HG02610 (cell line): ENCODE results near the gene RSPH1.
"Not testable (repeated sequence)": the region's sequence is repeated elsewhere in the genome, so short reads cannot be mapped to it uniquely, and the experiment has no call there.

Source experiments
- ATAC-seq: cut with Tn5 transposase; IDR thresholded peaks from one replicate; pipeline ENCODE4 v1.9.1; 2021; ENCODE audit warnings: mild to moderate bottlenecking, moderate library complexity; ENCODE audit not compliant: unreplicated experiment

RSPH1 gene

DNA sequence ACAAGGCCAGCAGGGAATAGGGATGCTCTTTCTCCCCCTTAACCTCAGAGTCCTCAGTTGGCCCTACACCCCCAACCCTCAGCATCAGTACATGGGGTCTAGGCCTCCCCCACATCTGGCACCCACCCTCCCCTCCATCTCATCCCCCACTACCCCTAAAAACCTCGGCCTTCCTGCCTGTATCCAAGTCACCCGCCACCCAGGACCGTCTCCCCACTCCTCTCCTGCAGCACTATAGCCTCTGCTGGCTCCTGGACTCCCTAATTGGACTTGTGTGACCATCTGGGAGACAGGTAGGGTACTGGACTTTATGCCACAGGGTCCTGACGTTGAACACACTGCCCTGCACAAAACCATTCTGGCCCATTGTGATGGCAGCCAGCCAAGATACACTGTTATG, 6.0 kb downstream of the RSPH1 start:
- no peak for ATAC-seq

DNA sequence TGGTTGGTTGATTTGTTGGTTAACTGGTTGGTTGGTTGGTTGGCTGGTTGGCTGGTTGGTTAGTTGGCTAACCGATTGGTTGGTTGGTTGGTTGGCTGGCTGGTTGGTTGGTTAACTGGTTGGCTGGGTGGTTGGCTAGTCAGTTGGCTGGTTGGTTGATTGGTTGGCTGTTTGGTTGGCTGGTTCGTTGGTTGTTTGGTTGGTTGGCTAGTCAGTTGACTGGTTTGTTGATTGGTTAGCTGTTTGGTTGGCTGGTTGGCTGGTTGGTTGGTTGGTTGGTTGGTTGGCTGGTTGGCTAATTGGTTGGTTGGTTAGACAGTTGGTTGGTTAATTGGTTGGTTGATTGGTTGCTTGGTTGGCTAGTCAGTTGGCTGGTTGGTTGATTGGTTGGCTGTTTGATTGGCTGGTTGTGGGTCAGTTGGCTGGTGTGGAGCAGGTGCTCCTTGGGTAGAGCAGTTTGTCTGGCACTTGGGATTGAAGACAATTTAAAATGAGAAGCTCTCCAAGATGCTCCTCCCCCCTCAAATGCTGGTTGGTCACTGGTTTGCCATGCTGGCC, 6.9 kb downstream of the RSPH1 start:
- ATAC-seq = no peak

DNA sequence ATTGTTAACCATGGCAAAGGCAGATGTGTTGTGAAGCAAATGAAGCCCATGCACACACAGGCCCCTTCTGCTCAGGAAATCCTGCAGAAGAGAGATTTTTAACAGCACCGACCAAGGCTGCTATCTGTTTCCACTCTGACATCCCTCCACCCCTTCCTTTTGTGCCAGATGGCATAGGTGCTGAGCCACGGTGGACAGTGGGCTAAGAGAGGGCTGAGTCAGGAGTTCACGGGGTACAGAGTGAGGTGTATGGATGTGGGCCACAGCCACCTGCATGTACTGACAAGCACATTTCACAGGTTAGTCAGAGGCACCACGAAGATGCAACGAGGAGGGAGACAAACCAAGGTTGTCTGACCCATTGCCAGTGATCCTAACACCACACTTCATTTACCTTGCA, 9.5 kb downstream of the RSPH1 start:
- ATAC-seq = no peak

DNA sequence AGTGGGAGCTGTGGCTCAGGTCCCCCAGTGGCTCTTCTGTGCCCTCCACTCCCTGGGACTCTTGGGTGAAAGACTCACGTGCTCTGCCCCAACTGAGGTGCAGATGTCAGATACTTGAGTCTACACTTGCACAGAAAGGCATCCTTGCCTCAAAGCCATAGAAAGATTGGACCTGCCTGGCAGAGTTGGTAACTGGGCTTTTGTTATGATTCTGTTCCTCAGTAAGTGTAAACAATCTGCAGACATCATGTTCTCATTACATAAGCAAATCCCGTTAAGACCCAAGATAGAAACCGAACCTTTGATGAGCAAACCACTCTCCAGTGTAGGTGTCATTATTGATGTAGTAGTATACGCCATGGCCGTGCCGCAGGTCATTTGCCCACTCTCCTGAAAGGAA, 10.0 kb downstream of the RSPH1 start:
- ATAC-seq = no peak

DNA sequence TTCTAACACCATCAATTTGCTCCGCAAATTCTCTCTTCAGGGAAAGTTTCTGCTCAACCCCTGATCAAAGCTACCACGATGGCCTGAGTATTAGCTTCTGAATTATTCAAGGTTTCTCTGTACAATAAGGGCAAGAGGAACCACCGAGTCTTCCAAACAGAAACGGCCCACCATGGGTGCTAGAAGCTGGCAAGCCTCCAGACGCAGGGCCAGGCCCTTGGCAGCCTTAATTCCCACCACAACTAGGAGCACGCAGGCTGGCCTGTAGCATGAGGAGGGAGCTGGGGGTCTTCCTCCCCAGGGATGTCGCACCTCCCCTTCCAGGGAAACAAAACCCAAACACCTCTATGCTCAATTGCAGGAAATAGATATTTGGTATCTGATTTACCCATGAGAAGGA, 11.1 kb downstream of the RSPH1 start:
- no peak for ATAC-seq

DNA sequence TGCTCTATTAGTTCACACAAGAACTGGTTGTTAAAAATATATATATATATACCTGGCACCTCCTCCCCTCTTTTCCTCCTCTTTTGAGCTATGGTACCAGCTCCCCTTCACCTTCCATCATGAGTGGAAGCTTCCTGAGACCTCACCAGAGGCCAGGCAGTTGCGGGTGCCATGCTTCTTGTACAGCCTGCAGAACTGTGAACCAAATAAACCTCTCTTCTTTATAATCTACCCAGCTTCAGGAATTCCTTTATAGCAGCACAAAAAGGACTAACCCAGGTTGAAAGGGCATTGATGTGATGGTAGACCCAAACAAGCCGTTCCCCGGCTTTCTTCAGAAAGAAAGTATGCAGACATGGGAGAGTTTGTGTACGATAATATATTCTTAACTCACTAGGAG, 14.9 kb downstream of the RSPH1 start:
- ATAC-seq = no peak

DNA sequence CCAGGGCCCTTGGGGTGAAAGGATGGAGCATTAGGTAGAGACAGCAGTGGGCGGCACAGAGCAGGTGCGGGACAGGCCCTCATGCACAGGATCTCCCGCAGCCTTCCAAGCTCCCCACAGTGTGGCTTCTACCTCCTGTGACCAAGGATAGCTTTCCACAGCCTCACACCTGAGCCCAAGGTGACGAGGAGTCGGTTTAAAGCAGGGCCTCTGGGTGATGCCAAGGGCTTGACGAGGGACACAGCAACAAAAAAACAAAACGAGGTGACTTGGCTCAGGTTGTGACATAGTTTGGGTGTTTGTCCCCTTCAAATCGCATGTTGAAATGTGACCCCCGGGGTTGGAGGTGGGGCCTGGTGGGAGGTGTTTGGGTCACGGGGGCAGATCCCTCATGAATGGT, 15.3 kb downstream of the RSPH1 start:
- ATAC-seq = no peak

DNA sequence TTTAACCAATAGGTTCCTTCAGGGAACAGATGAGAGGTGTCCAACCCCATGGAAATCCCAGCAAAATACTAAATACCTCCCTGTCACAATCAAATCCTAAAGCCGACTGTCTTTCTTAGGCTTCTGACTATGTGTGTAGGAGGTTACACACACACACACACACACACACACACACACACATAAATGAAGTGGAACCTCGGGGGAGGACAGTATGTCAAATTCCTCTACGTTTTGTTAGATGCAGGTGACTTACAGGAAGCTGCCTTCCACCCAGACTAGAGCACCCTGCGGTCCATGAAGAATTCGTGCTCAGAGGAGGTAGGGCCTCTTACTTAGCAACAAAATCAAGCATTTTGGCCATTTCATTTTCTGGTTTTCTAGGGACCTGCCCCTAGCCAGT, 16.4 kb downstream of the RSPH1 start:
- no peak for ATAC-seq

DNA sequence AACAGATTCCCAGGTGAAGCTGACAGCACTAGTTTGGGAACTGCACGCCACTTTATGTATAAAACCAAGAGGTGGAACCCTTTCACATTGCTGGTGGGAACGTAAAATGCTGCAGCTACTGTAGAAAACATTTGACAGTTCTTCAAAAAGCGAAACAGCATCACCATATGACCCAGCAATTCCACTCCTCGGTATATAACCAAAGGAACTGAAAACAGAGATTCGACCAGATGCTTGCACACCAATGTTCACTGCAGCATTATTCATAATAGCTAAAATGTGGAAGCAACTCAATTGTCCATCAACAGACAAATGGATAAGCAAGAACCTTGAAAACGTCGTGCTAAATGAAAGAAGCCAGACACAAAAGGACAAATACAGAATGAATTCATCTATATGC, 17.5 kb downstream of the RSPH1 start:
- peak; percentile 33 for ATAC-seq

DNA sequence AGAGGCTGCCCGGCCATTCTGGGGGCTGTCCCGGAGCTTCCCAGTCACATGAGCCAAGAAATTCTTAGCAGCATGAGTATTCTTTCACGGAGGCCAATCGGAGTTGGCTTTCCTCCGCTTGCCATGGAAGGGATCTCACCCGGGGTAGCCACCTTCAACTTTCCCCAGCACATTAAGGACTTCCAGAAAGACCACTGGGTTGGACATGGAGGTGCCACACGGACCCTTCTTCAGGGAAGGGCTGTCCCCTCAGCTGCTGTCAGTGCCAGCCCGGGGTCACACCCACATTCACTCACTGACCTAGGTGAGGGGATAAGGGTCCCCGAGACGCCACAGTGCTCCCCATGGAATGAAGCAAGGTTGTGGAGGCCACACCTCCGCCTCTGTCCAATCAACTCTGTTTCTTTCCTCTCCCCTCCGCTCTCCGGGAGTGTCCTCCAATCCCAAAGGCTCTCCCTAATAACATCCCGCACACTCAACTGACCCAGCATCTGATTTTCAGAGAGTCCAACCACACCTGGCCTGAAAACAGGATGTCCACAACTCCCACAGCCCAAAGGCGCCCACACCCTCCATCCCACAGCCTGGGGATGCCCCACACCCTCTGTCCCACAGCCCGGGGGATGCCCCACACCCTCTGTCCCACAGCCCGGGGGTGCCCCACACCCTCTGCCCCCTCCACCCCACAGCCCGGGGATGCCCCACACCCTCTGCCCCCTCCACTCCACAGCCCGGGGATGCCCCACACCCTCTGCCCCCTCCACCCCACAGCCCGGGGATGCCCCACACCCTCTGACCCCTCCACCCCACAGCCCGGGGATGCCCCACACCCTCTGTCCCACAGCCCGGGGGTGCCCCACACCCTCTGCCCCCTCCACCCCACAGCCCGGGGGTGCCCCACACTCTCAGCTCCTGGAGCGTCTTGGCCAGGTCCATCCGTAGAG, 19.4 kb downstream of the RSPH1 start:
- no peak for ATAC-seq

DNA sequence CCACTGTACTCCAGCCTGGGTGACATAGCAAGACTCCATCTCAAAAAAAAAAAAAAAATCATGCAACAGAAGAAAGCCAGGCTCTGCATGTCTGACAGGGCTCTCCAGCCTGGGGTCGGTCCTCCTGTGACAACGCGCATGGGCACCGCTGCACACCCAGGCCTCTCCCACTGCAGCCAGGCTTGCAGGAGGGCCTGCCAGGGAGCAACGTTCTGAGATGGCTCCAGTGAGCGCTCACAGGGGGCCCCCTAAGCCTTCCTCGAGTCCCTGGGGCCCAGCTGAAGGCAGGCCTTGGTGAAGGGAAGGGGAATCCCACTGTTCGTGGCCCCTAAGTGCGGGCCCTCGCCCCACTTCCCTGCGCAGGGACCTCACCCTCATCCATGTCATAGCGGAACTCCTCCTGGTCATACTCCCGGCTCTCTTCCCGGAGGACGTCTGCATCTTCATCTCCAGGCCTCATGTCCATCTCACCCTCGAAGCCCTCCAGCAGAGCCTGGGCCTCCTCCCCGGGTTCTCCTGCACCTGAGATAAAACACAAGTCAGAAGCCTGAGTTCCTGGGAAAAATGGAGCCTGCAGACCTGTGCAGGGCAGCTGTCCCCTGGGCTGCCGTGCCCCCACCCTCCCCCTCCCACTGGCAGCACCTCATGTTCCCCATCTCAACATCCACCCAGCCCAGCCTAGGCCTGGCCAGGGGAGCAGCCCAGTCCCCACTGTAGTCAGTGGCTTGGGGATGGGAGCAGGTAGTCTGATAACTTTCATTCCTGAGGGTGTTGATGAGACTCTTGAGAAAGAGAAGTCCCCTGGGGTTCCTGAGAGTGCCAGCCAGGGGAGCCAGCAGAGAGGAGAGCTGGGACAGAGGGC, 20.3 kb downstream of the RSPH1 start:
- no peak for ATAC-seq

DNA sequence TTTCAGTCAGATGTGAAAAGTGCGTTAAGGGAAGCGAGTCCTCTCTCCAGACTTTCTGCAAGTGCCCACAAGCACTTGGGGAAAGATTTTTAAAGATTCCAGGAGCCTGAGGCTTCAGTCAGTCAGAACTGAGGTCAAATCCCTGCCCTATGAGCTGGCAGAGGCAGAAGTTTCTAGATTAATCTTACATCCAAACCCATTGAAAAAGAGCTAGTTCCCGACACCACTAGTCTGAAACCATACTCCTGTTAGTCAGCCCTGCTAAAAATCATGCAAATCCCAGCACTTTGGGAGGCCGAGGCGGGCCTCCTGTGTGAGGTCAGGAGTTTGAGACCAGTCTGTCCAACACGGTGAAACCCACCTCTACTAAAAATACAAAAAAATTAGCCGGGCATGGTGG, 21.0 kb downstream of the RSPH1 start:
- ATAC-seq = no peak

DNA sequence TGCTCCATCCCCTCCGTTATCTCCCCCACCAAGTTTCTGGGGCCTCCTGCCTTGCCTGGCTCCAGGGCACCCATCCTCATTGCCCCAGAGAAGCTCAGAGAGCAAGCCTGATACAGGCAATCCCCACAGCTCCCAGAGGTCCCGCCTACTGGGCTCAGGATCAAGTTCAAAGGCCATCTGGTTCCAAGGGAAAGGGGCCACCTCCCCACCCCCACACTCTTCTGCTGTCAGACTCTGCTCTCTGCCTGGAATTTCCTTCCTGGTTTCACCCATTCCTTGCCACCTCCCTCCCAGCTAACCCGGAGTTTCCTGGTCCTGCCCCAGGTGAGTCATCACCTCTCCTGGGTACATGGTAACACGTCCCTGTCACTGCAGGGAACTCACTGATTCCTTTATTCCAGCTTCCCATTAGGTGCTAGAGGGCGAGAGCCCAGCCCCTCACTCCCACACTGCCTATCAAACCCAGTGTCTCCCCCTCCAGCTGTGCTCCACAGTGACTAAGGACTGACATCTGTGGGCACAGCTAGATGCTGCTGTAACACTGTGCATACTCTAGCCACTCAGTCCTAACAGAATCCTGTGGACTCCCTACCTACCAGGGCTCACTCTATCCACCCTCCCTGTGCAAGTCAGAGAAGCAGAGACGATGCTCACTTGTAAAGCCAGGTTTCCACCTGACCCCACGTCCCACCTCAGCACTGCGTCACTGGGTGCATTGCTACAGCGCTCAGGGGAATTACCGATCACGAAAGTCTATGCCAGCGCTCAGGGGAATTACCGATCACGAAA, 21.8 kb downstream of the RSPH1 start:
- peak; percentile 50 for ATAC-seq

DNA sequence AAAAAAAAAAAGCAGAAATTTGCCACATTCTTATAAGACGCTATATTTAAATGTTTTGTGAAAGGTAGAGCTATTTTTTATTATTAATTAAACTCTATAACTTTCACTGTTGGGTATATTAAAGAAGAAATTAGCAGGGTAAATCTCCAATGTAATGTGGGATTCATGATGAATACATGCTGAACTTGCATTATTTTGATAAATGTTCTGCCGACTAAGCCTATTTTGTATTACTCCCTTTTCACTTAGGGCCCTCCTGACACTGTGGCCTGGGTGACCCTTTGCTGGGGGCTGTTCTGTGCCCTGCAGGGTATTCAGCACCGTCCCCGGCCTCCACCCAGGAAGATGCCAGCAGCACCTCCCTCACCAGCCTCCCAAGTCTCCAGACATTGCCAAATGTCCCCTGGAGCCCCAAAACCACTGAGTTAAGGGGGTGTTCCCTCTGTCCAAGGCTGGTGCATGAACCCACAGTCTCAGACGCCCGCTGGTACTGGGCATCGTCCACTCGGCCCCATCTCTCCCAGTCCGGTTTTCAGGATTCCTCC, 22.5 kb downstream of the RSPH1 start:
- ATAC-seq = no peak

DNA sequence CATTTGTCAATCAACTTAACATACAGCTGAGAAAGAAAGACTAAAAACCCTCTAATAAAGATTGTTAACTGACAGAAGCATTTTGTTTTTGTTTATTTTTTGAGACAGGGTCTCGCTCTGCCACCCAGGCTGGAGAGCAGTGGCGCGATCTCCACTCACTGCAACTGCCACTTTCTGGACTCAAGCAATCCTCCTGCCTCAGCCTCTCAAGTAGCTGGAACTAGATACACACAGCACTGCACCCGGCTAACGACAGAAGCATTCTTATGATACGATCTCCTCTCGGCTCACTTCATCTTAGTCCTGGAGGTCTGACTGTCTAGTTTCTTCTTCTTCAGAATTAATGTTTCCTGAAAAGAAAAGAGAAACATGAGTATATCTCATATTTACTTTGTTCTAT, 23.5 kb downstream of the RSPH1 start:
- ATAC-seq = no peak

DNA sequence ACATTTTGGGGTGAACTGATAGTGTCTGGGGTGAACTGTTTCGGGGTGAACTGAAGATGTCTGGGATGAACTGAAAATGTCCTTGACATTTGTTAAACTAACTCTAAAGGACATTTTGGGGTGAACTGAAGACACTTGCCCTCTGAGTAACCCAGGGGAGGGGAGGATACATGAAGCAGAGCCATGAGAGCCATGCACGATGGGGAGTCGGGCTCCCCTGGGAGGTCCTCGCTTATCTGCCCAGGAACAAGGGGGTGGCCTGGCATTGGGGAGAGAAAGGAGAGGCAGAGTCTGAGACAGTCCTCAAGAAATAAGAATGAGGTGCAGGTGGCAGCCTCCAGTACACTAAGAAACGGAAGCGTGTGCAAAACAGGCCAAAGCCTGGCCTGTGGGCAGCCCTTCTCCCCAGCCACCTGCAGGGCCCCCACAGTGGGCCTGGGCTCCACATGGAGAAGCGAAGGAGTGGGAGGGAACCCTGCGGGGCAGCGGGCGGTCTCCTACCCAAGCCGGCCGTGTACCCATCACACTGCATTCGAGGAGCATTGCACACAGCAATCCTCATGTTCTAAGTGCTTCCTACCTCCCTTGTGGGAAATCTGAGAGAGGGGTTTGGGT, 24.2 kb downstream of the RSPH1 start:
- ATAC-seq = no peak

DNA sequence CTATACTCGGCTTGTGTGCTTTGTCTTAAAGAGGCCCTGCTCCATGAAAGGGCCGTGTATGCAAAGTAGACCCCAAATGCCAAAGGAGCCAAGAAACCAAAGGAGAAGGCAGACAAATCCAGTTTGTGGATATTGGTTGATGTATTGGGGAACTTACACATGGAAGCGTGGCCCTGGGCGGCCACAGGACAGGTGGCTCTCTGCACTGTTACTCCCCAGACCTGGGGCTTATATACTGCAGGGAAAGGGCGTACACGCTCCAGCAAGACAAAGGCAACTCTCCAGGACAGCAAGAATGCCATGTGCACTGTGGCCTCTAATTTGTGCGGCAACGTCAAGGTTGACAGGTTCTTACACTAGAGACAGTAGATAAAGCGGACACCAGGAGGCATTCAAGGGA, 24.8 kb downstream of the RSPH1 start:
- ATAC-seq = no peak

DNA sequence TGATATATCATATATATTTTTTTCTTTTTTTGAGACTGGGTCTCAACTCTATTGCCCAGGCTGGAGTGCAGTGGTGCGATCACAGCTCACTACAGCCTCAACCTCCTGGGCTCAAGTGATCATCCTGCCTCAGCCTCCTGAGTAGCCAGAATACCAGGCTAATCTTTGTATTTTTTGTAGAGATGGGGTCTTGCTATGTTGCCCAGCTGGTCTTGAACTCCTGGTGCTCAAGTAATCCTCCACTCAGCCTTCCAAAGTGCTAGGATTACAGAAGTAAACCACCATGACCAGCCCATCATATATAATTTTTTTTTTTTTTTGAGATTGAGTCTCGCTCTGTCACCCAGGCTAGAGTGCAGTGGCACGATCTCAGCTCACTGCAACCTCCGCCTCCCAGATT, 26.3 kb downstream of the RSPH1 start:
- not testable (repeated sequence) for ATAC-seq

DNA sequence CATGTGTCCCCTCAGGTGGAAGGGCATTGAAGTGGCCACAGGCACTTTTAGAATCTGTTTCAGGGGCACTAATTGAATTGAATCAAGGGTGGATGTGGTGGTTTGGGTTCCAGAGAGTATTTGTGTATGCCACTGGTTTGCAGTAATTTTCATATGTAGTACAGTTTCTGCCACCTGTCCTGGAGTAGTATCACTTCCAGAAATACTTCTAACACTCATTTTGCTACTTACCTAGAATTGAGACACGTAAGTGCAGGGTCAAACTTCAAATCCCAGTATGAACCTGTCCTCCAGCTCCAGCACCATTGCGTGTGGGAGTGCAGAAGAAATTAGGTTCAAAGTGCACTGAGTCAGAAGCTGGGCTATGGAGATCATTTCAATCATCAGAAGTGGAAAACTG, 26.8 kb downstream of the RSPH1 start:
- ATAC-seq = peak; percentile 39

DNA sequence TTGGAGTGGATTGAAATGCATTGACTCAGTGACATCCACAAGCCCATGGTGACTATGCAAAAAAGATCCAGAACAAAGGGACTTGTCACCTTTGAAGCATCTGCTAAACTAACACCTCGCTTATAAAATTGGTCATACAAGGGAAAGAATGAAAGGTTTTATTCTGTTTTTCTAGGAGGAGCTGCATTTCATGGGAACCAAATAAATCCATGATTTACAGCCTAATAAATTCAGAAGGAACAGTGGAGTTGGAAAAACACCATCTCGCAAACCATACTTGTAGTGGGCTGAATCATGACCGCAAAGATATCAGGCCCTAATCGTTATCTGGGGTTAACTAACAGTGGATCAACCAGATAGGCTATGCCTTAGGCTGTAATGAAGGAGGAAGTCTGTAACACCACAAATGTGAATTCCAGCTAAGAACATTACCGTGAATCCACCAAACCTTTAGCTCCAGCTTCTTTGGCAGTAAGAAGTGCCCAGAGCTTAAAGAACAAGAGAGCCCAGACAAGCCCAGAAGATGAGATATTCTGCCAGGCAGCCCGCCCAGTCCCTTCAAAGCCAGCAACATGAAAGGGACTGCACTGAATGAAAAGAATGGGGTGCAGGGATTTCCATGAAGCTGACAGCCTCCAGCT, 27.4 kb downstream of the RSPH1 start:
- ATAC-seq = no peak
